ENCODE results near the gene YIPF7.

GRCh38 chr4:44580231-44580630, 71.2 kb downstream of the YIPF7 start:
- TF ChIP-seq, protein P1, sequence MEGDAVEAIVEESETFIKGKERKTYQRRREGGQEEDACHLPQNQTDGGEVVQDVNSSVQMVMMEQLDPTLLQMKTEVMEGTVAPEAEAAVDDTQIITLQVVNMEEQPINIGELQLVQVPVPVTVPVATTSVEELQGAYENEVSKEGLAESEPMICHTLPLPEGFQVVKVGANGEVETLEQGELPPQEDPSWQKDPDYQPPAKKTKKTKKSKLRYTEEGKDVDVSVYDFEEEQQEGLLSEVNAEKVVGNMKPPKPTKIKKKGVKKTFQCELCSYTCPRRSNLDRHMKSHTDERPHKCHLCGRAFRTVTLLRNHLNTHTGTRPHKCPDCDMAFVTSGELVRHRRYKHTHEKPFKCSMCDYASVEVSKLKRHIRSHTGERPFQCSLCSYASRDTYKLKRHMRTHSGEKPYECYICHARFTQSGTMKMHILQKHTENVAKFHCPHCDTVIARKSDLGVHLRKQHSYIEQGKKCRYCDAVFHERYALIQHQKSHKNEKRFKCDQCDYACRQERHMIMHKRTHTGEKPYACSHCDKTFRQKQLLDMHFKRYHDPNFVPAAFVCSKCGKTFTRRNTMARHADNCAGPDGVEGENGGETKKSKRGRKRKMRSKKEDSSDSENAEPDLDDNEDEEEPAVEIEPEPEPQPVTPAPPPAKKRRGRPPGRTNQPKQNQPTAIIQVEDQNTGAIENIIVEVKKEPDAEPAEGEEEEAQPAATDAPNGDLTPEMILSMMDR (IDR thresholded peaks at IDR 0.05) = no peak
- no peak for TF ChIP-seq POLR2A (IDR thresholded peaks at IDR 0.05)
